Nasal cavity respiratory epithelium epithelial cell of viscerocranial mucosa (primary cell): Measurements from ENCODE around the gene NUDT7. TPM values are rescaled to one million over a fixed set of nuclear protein-coding genes. Genes with fewer than 3 reads are reported as not detected.

Source experiments
- total RNA-seq: library from RNA; depleted of rRNA; stranded (reverse); fragments of >200 nt; gene quantifications from 2 replicates; pipeline ENCODE4 v1.2.3, GENCODE V29; 2014

Gene NUDT7
- total RNA-seq: 3.1 and 5.0 TPM in 2 replicates

DNA sequence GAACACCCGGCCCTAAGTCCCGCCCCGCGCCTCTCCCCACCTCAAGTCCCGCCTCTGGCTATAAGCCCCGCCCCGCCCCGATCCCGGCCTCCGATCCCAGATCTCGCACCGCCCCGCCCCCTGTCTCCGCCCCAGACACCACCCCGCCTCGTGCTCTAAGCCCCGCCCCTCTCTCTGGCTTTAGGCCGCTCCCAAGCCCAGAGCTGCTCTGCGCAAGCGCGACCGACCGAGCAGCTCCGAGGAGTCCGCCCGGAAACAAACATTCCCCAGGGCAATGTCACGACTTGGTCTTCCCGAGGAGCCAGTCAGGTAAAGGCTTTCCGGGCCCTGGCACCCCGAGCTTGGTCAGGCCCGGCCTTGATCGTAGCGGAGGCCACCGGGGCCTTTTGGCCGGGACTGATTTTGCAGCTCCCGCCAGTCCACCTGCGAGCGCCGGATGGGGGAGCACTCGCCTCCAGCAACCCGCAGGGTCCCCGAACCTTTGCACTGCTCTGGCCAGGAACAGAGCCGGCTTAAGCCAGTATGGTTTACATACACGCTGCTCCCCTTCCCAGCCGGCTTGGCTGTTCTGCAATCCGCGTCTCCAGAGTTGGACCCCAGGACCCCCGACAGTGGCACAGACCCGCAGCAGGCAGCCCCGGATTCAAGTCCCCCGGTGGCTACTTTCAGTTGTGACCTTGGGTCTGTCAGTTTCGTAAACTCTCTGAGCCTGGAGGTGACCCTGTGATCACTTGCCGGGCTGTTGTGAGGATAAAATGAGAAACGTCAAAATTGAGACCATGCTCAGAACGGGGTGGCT is at the start of gene NUDT7:
NUDT7 (plus strand) TSS at position 206 of the 799 bp plus-strand sequence; CDS start at position 275, 69 bp downstream.

DNA sequence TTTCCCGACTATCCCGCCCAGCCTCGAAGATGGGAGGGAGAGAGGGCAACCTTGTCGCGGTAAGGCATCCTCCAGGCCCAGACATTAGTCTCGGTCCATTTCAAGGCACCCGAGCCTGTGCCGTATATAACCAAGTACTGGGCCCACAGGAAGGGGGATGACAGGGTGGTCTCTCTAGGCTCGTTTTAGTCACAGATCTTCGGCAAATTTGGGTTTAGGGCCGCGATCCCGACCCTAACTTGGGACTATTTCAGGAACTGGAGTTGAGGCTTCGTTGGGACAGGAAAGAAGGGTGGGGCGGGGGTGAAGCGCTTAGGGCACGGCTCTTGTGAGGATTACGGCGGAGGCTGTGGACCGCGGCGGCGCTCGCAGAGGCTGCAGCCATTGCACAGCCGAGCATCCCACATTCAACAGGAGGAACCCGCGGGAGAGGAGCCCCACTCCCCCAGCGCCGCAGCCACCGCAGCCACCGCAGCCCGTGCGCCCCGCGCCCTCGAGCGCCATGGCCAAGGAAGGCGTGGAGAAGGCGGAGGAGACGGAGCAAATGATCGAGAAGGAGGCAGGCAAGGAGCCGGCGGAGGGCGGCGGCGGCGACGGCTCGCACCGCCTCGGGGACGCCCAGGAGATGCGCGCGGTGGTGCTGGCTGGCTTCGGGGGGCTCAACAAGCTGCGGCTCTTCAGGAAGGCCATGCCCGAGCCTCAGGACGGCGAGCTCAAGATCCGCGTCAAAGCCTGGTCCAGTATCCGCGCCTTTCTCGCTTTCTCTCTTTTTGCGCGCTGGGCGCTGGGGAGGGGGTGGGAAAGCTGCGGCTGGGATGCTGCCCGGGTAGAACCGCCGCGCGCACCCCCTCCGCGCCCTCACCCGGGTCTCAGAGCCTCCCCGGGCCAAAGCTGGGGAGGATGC is 66.1 kb downstream of the NUDT7 start, which contains the start of gene VAT1L:
VAT1L (plus strand) TSS at position 384 of the 904 bp plus-strand sequence; CDS start at position 503, 119 bp downstream.

Other genes starting within 250 kb of the NUDT7 start
- gene VAT1L, start 66.0 kb downstream of the NUDT7 start, total RNA-seq: not detected in 2 replicates